HG03460 (cell line): ENCODE data around the gene MED12L.

ENCODE experiments used
- ATAC-seq: cut with Tn5 transposase; IDR thresholded peaks from one replicate; pipeline ENCODE4 v1.9.1; 2021; ENCODE audit not compliant: unreplicated experiment

Gene MED12L

DNA sequence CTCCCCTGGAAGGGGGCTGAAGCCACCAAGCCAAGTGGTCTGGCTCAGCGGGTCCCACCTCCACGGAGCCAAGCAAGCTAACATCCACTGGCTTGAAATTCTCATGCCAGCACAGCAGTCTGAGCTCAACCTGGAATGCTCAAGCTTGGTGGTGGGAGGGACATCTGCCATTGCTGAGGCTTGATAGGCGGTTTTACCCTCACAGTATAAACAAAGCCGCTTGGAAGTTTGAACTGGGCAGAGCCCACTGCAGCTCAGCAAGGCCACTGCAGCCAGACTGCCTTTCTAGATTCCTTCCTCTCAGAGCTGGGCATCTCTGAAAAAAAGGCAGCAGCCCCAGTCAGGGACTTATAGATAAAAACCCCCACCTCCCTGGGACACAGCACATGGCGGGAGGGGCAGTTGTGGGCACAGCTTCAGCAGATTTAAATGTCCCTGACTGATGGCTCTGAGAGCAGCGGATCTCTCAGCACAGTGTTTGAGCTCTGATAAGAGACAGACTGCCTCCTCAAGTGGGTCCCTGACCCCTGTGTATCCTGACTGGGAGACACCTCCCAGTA lies 398.6 kb downstream of the MED12L start:
- no peak for ATAC-seq
